HG03060 (cell line): Measurements from ENCODE around the gene LILRB1.
A peak's percentile ranks its signal among the peaks of the same experiment; 100 is the strongest.
"Not testable (repeated sequence)": the region's sequence is repeated elsewhere in the genome, so short reads cannot be mapped to it uniquely, and the experiment has no call there.

Experiments
- ATAC-seq: cut with Tn5 transposase; IDR thresholded peaks from one replicate; pipeline ENCODE4 v1.9.1; 2021; ENCODE audit warnings: low read depth, moderate number of reproducible peaks; ENCODE audit not compliant: unreplicated experiment

LILRB1 gene

DNA sequence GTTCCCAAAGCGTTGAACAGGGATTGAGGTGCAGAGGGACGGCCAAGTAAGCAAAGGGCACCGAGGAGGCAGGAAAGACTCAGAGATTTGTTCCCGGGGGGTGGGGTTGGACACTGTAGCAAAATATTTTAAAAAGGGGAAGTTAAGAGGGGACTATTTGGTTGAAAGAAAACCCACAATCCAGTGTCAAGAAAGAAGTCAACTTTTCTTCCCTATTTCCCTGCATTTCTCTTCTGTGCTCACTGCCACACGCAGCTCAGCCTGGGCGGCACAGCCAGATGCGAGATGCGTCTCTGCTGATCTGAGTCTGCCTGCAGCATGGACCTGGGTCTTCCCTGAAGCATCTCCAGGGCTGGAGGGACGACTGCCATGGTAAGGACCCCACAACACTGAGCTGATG, at the start of gene LILRB1:
Gene LILRB1, plus strand, starts transcription at position 223 of the 400 bp plus-strand sequence. CDS start 590 bp downstream, outside the sequence.
- ATAC-seq = not testable (repeated sequence)

DNA sequence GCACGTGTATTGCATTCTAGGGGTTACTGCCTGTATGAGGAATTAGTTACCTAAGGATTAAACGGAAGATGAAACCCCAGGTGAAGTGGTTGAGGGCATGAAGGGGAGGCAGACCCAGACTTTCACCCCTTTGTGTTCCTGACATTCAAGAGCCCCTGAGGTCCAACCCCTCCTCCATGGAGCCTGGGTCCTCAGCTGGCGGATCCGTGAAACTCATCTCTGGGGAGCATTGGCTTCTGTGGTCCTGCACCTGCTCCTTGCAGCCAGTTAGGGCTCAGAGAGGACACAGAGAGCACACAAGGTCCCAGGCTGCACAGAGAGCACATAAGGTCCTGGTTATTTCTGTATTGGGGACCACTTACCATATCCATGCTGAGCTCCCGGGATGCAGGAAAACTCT, 43.9 kb upstream of the LILRB1 start:
- no peak for ATAC-seq

DNA sequence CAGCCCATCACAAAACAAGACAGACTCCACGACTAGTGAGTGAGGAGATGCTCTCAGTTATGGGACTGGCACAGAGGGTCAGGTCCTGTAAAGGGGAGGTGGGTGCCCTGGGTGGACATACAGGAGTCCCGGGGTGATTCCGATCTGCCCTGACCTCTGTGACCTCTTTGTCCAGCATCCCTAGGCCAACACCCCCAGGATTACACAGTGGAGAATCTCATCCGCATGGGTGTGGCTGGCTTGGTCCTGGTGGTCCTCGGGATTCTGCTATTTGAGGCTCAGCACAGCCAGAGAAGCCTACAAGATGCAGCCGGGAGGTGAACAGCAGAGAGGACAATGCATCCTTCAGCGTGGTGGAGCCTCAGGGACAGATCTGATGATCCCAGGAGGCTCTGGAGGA, 43.3 kb upstream of the LILRB1 start:
- ATAC-seq = no peak

DNA sequence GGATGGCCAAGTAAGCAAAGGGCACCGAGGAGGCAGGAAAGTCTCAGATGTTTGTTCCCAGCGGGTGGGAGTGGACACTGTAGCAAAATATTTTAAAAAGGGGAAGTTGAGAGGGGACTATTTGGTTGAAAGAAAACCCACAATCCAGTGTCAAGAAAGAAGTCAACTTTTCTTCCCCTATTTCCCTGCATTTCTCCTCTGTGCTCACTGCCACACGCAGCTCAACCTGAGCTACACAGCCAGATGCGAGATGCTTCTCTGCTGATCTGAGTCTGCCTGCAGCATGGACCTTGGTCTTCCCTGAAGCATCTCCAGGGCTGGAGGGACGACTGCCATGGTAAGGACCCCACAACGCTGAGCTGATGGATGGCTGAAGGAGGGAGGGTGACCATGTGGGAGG, 36.8 kb upstream of the LILRB1 start, which contains the start of gene LILRA1:
Gene LILRA1, plus strand, starts transcription at position 188 of the 400 bp plus-strand sequence. CDS start 613 bp downstream, outside the sequence.
- ATAC-seq = not testable (repeated sequence)

DNA sequence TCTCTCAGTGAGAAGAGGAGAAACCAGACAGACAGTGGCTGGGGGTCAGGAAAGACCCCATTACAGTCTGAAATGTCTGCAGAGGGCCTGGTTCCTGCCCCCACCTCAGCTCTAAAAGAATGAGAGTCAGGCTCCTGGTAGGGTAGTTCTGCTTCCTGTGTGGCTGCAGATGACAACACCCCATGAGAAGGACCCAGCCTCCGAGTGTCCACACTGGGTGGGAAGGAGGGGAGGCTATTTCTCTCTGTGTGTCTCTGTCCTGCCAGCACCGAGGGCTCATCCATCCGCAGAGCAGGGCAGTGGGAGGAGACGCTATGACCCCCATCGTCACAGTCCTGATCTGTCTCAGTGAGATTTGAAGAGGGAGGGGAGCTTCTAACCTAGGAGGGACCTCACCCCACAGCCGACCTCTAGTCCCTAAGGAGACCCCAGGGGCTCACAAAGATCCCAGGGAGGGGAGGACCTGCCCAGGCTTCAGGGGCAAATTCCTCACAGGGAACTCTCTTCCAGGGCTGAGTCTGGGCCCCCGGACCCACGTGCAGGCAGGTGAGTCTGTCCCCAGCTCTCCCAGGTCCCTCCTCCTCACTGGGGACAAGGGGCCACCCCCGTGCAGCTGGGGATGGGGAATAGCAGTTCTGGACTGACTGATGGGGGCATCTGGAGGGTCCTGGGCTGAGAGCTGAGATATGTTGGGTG, 36.2 kb upstream of the LILRB1 start:
- ATAC-seq = not testable (repeated sequence)

DNA sequence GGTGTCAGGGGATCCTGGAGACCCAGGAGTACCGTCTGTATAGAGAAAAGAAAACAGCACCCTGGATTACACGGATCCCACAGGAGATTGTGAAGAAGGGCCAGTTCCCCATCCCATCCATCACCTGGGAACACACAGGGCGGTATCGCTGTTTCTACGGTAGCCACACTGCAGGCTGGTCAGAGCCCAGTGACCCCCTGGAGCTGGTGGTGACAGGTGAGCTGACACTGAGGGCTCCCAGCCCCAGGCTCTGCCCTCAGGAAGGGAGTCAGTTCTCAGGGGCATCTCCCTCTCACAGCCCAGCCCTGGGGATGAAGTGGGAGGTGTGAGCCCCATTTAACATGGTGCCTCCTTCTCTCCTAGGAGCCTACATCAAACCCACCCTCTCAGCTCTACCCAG, 35.5 kb upstream of the LILRB1 start:
- no peak for ATAC-seq

DNA sequence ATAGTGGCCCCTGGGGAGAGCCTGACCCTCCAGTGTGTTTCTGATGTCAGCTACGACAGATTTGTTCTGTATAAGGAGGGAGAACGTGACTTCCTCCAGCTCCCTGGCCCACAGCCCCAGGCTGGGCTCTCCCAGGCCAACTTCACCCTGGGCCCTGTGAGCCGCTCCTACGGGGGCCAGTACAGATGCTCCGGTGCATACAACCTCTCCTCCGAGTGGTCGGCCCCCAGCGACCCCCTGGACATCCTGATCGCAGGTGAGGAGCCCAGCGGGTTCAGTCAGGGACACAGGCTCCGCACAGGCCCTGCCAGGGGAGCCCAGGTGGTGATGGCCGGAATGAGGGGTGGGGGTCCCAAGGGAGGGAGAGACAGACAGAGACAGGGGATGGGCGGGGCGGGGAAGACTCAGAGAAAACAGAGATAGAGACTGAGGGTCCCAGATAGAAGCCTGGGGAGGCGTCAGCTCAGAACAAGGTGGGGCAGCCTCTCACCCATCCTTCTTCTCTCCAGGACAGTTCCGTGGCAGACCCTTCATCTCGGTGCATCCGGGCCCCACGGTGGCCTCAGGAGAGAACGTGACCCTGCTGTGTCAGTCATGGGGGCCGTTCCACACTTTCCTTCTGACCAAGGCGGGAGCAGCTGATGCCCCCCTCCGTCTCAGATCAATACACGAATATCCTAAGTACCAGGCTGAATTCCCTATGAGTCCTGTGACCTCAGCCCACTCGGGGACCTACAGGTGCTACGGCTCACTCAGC, 34.4 kb upstream of the LILRB1 start:
- not testable (repeated sequence) for ATAC-seq

DNA sequence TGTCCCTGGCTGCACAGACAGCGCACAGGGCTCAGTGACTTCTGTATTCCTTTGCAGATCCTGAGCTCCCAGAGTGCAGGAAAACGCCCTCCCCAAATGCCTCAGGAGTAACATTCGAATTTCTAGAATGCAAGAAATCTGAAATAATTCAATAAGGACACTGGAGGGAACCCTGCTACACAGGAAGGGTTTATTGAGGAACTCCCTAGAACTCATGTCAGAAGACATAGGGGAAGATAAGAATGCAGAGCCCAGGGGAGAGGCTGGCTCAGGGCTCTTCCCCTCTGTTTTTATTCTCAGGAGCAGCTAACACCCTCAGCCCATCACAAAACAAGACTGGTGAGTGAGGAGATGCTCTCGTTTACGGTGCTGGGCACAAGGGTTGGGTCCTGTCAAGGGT, 30.1 kb upstream of the LILRB1 start:
- ATAC-seq = no peak

DNA sequence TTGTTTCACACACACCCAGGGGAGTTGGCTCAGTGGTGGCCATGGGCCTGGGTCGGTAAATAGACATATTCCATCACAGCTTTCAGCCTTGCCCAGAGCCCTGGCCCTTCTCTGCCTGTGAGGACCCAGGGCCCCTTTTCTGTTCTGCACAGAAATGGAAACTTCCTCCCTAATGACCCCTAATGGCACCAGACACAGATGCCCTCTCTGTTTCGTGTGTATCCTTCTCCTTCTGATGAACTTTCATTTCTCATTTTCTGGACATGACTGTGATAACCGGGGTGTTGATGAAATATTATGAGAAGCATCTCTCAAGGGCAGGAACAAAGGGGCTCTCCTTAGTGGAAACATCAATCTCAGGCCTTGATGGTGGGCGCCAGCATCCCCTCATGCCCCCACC, 24.1 kb upstream of the LILRB1 start:
- no peak for ATAC-seq

DNA sequence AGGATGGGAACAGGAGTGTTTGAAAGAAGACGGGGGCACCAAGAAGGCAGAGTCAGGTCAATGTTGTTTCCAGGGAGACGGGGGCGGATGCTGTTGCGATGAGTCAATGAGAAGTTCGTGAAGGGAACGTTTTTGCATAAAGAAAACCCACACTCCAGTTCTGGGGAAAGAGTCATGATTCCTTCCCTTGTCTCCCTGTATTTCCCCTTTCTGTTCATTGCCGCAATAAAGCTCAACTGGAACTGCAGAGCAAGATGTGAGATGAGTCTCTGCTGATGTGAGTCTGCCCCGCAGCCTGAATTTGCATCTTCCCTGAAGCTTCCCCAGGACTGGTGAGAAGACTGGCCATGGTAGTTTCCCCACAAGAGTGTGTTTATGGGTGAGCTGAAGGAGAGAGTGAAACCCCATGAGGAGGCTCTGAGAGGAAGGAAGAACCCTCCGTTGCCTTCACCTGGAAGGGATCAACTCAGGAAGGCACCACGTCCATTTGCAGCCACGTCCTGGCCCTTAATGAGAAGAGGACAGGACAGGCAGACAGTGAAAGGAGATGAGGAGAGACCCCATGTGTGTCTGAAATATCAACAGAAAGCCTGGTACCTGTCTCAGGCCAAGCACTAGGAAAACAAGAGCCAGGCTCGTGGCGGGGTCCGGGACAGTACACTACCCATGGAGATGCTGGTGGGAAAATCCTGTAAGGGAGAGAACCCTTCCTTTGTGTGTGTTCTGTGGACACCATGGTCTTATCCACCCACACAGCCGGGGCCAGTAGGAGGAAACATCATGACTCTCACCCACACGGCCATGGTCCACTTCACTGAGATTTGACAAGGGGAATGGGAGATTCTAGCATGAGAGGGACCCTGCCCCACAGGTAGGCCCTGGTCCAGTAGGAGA, 23.1 kb upstream of the LILRB1 start:
- ATAC-seq = no peak

DNA sequence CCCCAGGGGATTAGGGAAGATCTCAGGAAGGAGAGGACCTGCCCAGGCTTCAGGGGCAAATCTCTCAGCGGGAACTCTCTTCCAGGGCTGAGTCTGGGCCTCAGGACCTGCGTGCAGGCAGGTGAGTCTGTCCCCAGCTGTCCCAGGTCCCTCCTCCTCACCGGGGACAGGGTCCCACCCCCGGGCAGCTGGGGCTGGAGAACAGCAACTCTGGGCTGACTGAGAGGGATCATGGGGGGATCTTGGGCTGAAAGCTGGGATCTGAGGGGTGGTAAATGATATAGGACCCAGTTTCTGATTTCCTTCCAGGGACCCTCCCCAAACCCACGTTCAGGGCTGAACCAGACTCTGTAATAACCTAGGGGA, 22.5 kb upstream of the LILRB1 start:
- ATAC-seq = no peak

DNA sequence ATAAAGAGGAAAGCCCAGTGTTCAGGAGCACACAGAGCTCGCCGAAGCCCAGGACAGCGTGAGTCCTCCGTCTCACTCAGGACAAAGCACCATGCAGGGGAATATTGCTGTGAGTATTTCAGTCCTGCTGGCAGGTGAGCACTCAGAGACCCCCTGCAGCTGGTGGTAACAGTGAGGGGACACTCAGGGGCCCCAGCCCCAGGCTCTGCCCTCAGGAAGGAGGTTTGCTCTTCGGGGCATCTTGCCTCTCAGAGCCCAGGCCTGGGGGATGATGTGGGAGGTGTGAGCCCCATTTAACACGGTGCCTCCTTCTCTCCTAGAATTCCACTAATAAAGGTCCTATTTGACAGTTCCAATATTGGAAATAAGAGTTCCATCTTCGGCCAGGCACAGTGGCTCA, 22.1 kb upstream of the LILRB1 start:
- ATAC-seq = no peak

DNA sequence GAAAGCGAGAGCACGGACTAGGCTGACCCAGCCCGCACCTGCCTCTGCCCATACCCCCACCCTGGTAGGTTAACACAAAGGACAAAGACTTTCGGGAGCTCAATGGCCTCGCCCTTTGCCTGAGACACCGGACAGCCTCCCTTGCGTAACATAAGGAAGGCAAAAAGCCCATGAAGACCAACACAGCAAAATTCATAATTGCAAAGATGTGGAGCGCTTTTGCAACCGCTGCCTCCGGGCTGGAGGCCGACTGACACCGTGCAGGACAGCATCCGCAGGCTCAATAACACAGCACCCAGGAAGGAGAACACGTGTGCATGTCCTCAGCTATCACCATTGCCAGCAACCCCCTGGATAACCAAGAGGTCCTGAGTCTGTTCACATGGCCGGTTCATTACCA, 21.5 kb upstream of the LILRB1 start:
- no peak for ATAC-seq

DNA sequence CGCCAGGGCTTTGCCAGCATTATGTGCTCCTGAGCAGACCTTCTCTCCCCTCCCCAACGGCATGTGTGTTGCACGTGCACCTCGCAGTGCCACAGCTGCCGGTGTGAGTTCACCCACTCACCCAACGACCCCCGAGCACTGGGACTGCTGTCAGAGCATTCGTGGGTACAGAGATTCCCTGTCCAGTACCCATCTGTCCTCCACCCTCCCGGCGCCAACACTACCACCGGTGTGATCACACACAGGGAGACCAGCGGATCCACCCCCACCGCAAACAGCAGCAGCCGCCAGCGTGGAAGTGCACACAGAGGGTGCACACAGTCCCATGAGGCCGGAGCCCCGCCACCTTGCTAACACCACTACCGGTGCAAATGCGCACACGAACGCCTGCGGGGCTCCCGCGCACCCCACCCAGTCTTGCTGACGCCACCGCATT, 20.9 kb upstream of the LILRB1 start:
- ATAC-seq = no peak

DNA sequence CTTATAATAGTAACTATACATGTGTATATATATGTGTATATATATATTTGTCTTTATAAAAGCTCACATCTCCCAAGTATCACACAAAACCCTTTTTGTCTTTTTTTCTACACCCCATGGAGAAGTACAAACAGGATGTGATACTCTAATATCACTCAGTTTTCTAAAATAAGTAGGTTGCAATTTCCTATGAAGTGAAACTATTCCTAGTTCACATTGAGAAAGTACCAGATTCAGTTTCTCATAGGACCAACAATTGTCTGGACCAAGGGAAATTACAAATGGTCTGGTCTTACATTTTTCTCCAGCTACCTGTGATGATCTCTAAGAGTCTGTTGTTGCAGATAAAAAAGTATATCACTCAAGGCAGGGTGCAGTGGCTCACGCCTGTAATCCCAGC, 17.9 kb upstream of the LILRB1 start:
- no peak for ATAC-seq

DNA sequence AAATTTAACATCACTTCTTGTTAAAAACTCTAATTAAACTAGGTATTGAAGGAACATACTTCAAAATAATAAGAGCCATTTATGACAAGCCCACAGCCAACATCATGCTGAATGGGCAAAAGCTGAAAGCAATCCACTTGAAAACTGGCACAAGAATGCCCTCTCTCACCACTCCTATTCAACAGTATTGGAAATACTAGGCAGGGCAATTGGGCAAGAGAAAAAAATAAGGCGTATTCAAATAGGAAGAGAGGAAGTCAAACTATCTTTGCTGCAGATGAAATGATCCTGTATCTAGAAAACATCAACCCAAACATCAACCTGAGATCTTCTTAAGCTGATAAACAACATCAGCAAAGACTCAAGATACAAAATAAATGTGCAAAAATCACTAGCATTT, 15.6 kb upstream of the LILRB1 start:
- ATAC-seq = no peak

DNA sequence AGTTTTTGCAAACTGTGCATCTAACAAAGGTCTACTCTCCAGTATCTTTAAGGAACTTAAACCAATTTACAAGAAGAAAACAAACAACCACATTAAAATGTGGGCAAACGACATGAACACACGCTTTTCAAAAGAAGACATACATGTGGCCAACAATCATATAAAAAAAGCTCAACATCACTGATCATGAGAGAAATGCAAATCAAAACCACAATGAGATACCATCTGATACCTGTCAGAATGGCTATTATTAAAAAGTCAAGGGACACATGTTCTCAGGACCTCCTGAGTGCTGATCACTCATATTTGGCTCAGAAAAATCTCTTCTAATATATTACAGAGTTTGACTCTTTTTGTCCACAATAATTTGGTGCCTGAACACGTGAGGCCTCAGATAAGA, 14.2 kb upstream of the LILRB1 start:
- no peak for ATAC-seq

DNA sequence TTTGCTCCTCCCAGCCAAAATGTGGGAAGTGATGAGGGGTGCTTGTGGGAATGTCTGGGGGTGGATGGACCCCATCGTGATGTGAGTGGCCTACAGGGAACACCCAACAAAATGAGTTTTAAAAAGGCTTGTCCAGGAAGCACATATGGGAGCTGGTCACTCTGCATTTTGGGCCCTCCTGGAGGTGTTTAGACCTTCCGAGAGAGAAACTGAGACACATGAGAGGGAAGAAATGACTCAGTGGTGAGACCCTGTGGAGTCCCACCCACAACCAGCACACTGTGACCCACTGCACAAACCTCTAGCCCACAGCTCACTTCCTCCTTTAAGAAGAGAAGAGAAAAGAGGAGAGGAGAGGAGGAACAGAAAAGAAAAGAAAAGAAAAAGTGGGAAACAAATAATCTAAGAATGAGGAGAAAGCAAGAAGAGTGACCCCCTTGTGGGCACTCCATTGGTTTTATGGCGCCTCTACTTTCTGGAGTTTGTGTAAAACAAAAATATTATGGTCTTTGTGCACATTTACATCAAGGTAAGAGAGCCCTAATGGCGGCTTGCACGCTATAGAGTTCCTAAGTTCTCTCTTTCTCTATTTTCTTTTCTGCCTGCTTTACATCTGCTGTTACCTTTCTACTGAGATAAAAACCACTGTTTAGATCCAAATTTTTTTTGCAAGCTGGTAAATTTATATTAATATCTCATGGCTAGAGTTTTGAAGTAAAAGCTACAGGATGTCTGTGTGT, 13.3 kb upstream of the LILRB1 start:
- ATAC-seq = peak; percentile 70

DNA sequence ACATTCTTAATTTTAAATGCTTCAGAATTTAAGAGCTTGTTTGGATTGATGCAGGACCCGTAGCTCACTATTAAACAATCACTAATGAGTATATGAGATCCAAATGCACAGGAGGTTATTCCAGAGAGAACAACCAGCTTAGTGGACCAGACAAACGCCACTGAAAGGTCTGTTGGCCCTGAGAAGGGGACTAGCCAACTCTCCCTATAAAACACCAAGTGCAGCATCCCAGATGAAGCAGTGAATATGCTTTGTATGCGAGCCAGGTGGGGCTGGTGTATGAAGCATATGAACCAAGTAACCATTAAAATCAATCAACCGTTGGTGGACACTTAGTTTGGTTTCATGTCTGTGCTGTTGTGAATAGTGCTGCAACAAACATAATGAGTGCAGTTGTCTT, 9.8 kb upstream of the LILRB1 start:
- ATAC-seq = no peak

DNA sequence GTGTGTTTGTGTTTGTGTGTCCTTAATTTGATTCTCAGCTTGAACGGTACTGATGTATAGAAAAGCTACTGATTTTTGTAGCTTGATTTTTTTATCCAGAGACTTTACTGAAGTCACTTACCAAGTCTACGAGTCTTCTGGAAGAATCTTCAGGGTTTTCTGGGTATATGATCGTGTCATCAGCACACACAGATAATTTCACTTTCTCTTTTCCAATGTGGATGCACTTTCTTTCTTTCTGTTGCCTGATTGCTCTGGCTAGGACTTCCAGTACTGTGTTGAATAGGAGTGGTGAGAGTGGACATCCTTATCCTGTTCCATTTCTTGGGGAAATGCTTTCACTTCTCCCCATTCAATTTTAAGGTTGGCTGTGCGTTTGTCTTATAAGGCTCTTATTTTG, 7.9 kb upstream of the LILRB1 start:
- no peak for ATAC-seq
